Omental fat pad (tissue), 4 donors: Measurements from ENCODE around the gene SPON2. TPM values are rescaled to one million over a fixed set of nuclear protein-coding genes. Genes with fewer than 3 reads are reported as not detected.

Experiments used
- ATAC-seq: fragments of 150-250 bp; one replicate; pipeline ENCODE4 v1.9.1; 2016; ENCODE audit warnings: mild to moderate bottlenecking, moderate library complexity; ENCODE audit not compliant: low FRiP score
- DNase-seq: peaks from one replicate; pipeline ENCODE4 v3.0.0-alpha.2; 2019; ENCODE audit warnings: low spot score
- total RNA-seq, 4 donors: library from RNA; depleted of rRNA; stranded (reverse); fragments of >200 nt; gene quantifications; one replicate each; pipeline ENCODE4 v1.1.0, GENCODE V29; 2016
- TF ChIP-seq, protein P1 (sequence below), 3 donors: fragments of 450-650 bp; IDR thresholded peaks; one replicate each; pipeline ENCODE4 v1.5.1; 2016 to 2017; ENCODE audit warnings: antibody characterized with exemption in 3 of 3, mild to moderate bottlenecking in 3 of 3, moderate library complexity in 2 of 3

The SPON2 gene
- total RNA-seq, 4 donors from 2014 or later = 14.2 to 99.5 (median 30.1) TPM

DNA sequence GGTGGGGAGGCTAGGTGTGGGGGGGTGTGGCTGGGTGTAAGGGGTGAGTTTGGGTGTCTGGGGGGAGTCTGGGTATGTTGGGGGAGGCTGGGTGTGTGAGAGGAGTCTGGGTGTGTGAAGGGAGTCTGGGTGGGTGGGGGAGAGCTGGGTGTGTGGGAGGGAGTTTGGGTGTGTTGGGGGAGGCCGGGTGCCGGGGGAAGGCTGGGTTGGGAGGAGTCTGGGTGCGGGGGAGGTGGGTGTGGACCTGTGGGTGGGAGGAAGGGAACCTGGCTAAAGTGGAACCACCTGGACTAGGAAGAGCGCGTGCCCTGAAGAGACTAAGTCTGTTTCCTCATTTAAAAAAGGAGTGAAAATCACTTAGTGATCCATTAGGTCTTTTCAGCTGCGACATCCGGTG is 18.3 kb downstream of the SPON2 start:
- DNase-seq (no peak), ATAC-seq (no peak)
- TF ChIP-seq, protein P1, sequence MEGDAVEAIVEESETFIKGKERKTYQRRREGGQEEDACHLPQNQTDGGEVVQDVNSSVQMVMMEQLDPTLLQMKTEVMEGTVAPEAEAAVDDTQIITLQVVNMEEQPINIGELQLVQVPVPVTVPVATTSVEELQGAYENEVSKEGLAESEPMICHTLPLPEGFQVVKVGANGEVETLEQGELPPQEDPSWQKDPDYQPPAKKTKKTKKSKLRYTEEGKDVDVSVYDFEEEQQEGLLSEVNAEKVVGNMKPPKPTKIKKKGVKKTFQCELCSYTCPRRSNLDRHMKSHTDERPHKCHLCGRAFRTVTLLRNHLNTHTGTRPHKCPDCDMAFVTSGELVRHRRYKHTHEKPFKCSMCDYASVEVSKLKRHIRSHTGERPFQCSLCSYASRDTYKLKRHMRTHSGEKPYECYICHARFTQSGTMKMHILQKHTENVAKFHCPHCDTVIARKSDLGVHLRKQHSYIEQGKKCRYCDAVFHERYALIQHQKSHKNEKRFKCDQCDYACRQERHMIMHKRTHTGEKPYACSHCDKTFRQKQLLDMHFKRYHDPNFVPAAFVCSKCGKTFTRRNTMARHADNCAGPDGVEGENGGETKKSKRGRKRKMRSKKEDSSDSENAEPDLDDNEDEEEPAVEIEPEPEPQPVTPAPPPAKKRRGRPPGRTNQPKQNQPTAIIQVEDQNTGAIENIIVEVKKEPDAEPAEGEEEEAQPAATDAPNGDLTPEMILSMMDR (IDR thresholded peaks at IDR 0.05) = no peak

DNA sequence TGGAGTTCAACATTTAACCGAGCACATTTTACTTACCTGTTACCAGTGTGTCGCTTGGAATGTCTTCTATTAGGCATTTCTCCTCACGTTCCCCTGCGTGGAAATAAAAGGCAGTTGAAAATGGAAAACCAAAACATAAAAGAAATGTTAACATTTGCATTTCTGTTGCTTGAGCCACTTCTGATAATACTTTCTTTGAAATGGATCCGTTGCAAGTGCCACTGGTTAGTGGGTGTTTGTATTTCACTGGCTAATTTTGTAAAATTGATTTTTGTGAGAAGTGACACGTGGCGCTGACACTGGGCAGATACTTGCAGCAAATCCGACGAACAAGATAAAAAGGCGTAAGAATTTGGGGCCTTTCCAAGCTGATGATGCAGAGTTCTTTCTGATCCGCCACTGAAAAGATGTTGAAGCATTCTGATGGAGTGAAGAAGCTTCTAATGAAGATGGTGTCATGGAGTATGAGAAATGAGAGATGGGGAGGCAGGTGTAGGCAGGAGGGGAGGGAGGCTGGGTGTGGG is 18.8 kb downstream of the SPON2 start:
- TF ChIP-seq, protein P1 (IDR thresholded peaks at IDR 0.05) = no peak
- ATAC-seq (no peak), DNase-seq (no peak)

DNA sequence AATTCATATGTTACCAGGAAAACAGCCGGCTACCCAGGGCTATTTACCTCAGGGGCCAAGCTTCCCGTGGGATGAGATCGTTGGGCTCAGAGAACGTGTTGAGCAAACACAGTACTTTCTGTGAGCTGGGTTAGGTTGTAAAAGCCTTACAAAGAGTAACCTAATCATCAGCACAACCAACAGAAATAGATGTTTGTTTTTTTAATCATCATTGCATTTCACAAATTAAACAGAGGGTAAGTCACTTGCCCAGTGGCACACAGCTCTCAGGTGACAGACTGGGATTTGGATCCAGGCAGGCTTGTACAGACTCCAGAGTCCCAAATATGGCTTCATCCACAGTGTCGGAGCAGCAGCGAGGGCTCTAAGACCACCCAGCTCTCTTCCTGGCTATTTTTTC is 20.1 kb downstream of the SPON2 start:
- TF ChIP-seq, protein P1 (IDR thresholded peaks at IDR 0.05) = no peak
- ATAC-seq (no peak), DNase-seq (no peak)

DNA sequence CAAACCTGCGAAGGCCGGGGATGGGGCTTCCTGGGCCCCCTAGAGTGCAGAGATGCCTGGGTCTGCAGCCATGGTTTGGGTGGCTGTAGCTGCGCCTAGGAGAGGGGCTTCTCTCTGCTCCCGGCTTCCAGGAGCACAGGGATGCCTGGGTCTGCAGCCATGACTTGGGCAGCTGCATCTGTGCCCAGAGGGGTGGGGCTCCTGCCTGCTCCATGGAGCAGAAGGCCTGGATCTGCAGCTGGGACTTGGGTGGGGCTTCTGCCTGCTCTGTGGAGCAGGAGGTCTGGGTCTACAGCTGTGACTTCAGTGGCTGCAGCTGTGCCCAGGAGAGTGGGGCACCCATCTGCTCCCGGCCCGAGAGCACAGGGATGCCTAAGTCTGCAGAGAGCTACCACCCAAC is 20.8 kb downstream of the SPON2 start:
- peak; percentile 18 for ATAC-seq
- no peak for DNase-seq
- TF ChIP-seq, protein P1 (IDR thresholded peaks at IDR 0.05) = no peak

DNA sequence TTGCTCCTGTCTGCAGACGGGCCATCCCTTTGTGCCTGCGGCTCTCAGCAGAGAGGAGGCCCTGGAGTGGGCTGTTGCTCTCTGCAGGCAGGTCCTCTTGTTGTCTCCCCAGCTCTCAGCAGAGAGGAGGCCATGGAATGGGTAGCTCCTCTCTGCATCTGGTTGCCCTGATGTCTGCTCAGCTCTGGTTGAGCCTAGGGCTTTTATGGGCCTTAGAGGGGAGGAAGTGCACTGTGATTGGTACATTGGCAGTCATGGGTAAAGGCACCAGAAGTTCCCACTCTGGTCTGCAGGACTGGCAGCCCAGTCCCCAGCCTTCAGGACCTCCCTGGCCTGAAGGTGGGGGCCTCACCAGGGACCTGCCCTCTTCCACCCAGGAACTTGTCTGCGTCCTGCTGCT is 21.5 kb downstream of the SPON2 start:
- TF ChIP-seq, protein P1 (IDR thresholded peaks at IDR 0.05) = no peak
- DNase-seq = no peak

DNA sequence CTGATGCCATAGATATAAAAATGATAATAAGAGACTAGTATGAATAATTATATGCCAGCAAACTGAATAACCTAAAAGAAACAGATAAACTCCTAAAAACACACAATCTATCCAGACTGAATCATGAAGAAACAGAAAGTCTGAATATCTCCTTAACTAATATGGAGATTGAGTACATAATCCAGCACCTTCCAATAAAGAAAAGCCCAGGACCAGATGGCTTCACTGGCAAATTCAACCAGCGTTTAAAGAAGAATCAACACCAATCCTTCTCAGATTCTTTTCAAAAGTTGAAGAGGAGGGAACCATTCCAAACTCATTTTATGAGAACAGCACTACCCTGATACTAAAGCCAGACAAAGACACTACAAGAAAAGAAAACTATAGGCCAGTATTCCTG is 32.5 kb downstream of the SPON2 start:
- no peak for DNase-seq
- no peak for ATAC-seq
- TF ChIP-seq, protein P1 (IDR thresholded peaks at IDR 0.05) = no peak

More for the DNA sequence above, 21.5 kb downstream of the SPON2 start:
- no peak for ATAC-seq

DNA sequence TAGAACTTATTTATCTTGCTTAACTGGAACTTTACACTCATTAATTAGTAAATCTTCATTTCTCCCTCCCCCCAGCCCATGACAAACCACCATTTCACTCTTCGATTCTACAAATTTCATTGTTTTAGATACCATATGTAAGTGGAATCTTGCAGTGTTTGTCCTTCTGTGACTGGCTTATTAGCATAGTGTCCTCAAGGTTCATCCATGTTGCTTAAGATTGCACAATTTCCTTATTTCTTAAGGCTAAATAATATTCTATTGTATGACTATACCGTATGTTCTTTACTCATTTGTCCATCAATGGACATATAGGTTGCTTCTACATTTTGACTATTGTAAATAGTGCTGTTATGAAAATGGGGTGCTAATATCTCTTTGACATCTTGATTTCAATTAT is 34.5 kb downstream of the SPON2 start:
- ATAC-seq (no peak), DNase-seq (no peak)
- TF ChIP-seq, protein P1 (IDR thresholded peaks at IDR 0.05) = no peak
